ENCODE measurements around the gene ZNF296.

The ZNF296 gene

DNA sequence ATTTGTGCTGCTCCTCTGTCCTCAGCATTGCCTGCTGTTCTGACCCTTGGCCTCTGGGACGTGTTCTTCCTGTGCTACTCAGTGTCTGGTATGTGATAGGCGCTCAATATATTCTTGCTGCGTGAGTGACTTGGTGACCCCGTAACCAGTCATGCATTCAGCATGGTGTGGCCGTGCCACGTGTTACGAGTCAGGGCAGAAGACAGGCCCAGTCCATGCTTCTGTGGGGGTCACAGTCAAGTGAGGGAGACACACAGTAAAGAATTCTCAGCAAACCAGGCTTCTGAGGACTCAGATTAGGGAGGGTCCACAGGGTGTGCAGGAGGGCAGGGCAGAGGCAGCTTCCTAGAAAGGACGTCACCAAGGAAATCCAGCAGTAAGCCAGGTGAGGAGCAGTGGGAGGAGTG lies 24.6 kb upstream of the ZNF296 start:
- TF ChIP-seq, protein P1, sequence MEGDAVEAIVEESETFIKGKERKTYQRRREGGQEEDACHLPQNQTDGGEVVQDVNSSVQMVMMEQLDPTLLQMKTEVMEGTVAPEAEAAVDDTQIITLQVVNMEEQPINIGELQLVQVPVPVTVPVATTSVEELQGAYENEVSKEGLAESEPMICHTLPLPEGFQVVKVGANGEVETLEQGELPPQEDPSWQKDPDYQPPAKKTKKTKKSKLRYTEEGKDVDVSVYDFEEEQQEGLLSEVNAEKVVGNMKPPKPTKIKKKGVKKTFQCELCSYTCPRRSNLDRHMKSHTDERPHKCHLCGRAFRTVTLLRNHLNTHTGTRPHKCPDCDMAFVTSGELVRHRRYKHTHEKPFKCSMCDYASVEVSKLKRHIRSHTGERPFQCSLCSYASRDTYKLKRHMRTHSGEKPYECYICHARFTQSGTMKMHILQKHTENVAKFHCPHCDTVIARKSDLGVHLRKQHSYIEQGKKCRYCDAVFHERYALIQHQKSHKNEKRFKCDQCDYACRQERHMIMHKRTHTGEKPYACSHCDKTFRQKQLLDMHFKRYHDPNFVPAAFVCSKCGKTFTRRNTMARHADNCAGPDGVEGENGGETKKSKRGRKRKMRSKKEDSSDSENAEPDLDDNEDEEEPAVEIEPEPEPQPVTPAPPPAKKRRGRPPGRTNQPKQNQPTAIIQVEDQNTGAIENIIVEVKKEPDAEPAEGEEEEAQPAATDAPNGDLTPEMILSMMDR (IDR thresholded peaks at IDR 0.05): no peak

DNA sequence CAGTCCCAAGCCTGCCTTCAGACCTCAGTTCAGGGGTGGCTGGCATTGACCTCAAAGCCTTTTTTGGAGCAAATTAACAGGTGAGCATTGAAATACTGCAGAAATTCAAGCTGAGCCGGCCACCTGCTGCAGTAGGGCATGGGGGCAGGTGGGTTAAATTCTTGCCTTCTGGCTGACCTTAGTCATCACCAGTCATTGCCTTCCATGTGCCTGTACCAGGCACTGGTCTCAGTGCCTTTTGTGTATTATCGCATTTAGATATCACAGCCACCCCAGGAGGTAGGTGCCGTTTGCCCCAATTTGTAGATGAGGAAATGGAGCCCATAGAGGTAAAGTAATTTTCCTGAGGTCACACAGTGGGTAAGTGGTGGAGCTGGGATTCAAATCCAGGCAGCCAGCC lies 23.9 kb upstream of the ZNF296 start:
- TF ChIP-seq, protein P1 (IDR thresholded peaks at IDR 0.05): no peak

DNA sequence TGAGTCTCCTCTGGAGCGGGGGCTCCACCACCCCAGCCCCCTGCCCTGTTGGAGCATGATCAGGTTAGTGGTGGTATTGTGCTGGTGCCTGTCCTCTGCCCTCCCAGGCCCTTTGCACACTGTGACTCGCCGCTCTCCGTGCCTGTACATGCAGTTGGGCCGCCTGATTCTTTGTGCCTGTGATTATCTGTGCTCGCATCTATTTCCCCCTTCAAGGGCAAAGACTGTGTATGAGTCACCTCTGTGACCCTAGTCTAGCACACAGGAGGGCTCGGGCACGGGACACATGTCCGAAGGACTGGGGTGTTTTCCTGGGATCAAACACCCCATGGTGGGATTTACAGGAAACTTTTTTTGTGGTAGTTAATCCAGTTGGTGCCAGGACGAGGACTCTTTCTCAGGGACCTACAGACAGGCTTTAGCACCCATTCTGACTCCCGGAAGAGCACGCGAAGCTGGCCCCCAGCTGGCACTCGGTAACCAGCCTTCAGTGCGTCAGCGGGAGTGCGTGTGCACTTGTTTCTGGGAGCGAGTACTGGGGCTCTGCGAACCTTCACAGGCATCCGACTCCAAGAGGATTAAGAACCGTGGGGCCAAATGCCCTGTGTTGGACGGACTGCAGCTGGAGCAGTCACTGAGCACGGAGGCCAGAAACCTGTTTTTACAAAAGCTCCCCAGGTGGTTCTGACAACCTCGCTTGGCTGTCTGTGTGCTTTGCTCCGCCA lies 23.4 kb upstream of the ZNF296 start:
- TF ChIP-seq, protein P1 (IDR thresholded peaks at IDR 0.05): no peak

DNA sequence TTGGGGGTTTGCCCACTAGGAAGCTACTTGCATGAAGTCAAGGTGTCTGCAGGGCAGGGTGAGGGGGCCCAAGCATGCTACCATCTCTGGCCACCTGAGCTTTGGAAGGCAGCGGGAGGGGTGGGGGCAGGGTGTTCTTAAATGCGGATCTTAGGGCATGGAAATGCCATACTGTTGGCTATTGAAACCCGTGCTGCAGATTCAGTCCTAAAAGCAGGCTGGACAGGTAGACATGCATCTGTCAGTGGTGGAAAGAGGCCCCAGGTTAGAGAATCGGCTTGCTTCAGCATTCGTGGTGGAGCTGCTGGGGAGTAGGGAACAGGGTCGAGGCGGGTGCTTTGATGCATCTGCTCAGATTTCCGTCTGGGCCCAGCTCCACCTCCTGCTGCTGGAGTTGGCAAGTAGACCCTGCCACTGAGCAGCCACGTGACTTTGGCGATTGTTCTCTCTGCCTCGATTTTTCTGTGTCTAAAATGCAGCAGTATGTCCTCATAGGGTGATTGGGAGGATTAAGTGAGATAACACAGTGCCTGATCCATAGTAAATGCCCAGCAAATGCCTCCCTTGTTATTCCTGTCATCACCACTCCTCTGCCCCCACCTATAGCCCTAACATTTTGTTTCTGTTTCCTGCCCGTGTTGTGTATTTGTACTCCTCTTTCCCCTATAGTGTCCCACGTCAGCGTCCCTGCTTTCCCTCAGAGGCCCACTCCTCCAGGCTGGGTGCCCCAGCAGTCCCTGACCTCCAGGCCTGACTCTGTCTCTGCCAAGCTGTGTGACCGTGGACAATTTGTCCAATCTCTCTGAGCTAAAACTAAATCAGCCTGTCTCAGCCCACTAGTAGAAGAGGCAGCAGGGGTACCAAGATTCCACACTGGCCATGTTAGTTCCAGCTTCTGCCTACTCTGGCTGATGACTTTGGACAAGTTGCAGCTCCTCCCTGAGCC lies 22.5 kb upstream of the ZNF296 start:
- TF ChIP-seq, protein P1 (IDR thresholded peaks at IDR 0.05): no peak

DNA sequence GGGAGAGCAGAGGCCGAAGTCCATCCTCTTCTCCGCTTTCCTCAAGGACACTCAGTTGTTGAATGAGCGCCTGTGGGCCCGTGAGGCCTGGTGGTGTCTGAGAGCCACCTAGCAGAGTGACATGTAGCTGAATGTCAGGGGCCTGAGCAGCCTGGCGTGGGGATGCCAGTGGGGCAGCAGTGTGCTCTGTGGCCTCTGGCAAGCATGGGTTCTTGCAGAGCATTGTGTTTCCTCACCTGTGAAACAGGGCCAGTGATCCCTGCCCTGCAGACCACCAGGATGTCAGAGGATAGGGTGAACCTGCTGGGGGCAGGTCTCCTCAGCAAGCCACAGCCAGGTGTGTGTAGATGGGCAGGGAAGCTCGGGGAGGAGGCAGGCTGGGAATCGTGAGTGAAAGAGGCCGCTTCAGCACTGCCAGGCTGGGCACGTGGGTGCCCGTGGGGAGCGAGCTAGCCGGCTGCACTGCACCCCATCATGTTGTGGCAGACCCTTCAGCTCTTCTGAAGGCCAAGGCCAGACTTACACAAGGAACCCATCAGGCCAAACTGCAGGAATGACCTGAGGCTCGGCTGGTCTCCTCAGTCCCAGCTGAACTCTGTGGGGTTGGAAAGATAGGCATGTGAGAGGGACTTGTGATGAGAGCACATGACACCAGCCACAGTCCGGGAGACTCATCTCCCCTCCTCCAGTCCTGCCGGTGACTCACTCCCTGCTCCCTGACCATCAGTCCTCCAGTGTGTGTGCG lies 21.7 kb upstream of the ZNF296 start:
- TF ChIP-seq, protein P1 (IDR thresholded peaks at IDR 0.05): no peak

DNA sequence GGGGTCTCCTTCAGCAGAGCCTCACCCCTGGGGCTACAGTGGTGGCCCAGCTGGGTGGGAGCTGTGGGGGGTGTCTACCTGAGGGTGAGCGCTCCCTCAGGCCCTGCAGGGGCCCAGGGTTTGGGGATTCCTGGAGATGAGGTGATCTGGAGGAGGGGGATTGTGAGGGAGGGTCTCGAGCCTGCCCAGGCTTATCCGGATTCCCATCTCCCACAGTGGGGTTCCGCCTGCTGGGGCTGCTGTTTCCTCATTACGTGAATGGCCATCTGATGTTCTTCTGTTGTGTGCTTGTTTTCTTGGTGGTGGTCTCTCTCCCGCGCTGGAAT lies 21.1 kb upstream of the ZNF296 start:
- TF ChIP-seq, protein P1 (IDR thresholded peaks at IDR 0.05): no peak

DNA sequence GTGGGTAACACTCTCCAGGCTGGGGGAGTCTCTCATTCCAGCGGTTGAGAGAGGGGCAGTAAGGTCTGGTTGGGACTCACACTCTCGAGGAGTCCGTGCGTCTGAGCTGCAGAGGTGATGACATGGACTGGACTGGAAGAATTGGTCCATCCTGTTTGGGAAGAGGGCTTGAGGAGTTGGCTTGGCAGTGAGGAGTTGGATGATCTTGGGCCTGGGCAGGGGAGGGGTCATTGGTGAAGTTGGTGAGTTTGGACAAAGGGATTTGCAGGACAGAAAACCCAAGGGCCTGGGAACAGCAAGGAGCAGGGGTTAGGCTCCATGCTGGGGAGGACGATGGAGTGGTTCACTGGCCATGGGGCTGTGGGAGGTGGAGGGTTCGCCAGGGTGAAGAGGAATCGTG lies 20.4 kb upstream of the ZNF296 start:
- TF ChIP-seq, protein P1 (IDR thresholded peaks at IDR 0.05): no peak

Measured in LNCAP (cell line).